Activated CD8-positive, alpha-beta memory T cell treated with anti-CD3 and anti-CD28 coated beads, Interleukin-2, amount 50 U/mL, for 4 hours (primary cell): ENCODE data around the gene ATP5F1D.

Experiments
- DNase-seq: peaks from one replicate; pipeline ENCODE4 v3.0.0-alpha.2; 2020

The ATP5F1D gene

GRCh38 chr19:1220976-1221903 is 20.3 kb upstream of the ATP5F1D start:
- DNase-seq: no peak

GRCh38 chr19:1221904-1222255 is 19.7 kb upstream of the ATP5F1D start:
- DNase-seq: no peak

GRCh38 chr19:1222394-1222793 is 19.2 kb upstream of the ATP5F1D start:
- DNase-seq: no peak

- no peak for DNase-seq
These were observed 18.3 kb upstream of the ATP5F1D start for GRCh38 chr19:1223018-1223855.

- DNase-seq: no peak
These were observed 17.3 kb upstream of the ATP5F1D start for GRCh38 chr19:1224047-1224825.

- no peak for DNase-seq
These were observed 16.7 kb upstream of the ATP5F1D start for GRCh38 chr19:1224847-1225246.

GRCh38 chr19:1225440-1226226 is 15.9 kb upstream of the ATP5F1D start:
- DNase-seq: no peak

- no peak for DNase-seq
These were observed 15.4 kb upstream of the ATP5F1D start for GRCh38 chr19:1226227-1226518.

- DNase-seq: no peak
These were observed 14.8 kb upstream of the ATP5F1D start for GRCh38 chr19:1226522-1227303.

GRCh38 chr19:1227304-1228054 is 14.1 kb upstream of the ATP5F1D start:
- DNase-seq: no peak

- DNase-seq: no peak
These were observed 13.2 kb upstream of the ATP5F1D start for GRCh38 chr19:1228161-1228957.

GRCh38 chr19:1229056-1229923 is 12.3 kb upstream of the ATP5F1D start:
- DNase-seq: no peak

GRCh38 chr19:1229924-1230782 is 11.4 kb upstream of the ATP5F1D start:
- DNase-seq: no peak

- no peak for DNase-seq
These were observed 10.6 kb upstream of the ATP5F1D start for GRCh38 chr19:1230783-1231489.

GRCh38 chr19:1231729-1232637 is 9.6 kb upstream of the ATP5F1D start:
- no peak for DNase-seq

- no peak for DNase-seq
These were observed 8.9 kb upstream of the ATP5F1D start for GRCh38 chr19:1232652-1233072.
